GM19099 (cell line): ENCODE measurements around the gene LRCOL1.

Experiments used
- POLR2A ChIP-seq: IDR thresholded peaks from 3 replicates; pipeline ENCODE4 v1.6.1; 2011; ENCODE audit warnings: low read depth; ENCODE audit not compliant: insufficient read length; ENCODE audit errors: extremely low read depth

LRCOL1 gene

DNA sequence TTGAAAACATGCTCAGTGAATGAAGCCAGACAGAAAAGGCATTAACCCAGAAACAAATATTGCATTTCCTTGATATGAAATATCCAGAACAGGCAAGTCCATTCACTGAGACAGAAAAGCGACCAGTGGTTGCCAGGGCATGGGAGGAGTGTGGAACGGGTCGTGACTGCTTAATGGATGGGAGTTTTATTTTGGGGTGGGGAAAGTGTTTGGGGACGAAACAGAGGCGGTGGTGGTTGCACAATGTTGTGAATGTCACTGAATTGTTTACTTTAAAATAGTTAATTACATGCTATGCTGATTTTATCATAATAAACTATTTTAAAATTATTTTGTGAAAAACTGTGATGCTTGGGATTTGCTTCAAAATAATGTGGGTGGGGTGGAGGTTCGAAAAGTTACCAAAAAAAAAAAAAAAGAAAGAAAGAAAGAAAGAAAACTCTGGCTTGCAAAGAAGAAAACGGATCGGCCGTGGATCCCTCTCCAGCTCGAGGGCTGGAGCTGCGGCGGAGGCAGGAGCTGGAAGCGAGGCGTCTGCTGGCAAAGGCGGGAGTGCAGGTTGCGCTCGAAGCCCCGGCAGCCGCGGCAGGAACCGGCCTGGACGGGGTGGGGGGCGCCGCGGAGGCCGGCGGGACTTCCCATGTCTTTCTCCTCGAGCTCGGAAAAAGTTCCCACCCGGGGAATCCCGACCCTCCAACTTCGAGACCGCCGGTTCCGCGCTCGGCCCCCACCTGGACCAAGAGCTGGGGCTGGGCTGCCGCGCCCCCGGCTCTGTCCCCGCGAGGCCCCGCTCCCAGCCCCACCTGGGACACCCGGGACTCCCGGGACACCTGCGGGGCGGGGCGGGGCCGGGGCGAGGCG, 7.7 kb upstream of the LRCOL1 start:
- no peak for TF ChIP-seq POLR2A

DNA sequence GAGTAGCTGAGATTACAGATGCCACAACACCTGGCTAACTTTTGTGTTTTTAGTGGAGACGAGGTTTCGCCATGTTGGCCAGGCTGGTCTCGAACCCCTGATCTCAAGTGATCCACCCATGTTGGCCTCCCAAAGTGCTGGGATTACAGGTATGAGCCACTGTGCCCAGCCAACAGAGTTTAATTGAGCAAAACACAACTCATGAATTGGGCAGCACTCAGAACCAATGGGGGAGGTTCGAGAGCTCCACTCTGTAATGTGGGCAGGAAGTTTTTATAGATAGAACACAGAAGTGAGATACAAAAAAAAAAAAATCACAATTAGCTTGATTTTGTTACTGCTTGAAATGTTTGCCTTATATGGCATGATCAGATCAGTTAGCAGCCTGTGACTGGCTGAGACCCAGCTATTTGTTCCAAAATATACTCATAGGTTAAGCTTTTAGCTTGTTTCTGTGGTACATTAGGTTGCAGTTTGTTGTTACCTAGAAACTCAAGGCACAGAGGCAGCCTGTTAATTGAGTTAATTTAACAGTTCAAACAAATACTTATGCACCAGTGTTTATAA, 6.8 kb upstream of the LRCOL1 start:
- TF ChIP-seq POLR2A = no peak

DNA sequence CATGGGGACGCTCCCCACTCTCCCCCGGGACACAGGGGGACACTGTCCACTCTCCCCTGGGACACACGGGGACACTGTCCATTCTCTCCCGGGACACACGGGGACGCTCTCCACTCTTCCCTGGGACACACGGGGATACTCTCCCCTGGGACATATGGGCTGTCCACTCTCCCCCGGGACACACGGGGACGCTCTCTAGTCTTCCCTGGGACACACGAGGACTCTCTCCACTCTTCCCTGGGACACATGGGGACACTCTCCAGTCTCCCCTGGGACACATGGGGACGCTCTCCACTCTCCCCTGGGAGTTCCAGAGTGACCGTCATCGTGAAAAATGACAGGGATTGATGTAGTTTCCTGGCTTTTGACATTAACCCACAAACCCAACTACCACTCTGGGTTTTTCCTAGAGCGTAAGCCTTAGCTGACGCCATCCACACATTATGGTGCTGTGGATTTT, 5.2 kb upstream of the LRCOL1 start:
- no peak for TF ChIP-seq POLR2A

DNA sequence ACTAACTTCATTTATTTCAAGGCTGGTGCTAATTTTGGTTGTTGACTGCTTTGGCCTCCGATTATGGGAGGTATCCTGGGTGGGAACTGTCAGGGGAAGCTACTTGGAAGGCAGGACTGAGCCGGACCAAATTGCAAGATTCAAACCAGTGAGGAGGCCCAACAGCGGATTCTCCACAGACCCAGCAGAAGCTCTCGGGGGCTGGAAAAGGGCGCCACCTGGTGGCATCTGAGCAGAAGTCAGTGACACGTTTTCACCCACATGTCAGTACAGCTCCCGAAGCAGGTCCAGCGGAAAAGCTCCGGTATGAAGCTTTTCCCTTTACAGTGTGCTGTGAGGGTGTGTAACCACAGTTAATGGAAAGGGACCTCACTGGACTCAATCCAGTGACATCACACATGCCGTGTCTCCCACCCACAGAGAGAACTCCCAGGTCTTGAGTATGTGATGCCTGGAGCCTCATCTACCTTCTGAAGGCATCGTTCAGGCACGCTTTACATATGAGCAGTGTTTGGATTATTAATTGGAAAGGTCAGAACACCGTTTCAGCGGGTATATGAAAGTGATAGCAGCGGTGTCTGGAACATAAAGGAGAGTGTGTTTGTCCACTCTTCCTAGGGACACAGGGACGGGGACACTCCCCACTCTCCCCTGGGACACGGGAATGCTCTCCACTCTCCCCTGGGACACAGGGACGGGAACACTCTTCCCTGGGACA, 4.6 kb upstream of the LRCOL1 start:
- TF ChIP-seq POLR2A = no peak

DNA sequence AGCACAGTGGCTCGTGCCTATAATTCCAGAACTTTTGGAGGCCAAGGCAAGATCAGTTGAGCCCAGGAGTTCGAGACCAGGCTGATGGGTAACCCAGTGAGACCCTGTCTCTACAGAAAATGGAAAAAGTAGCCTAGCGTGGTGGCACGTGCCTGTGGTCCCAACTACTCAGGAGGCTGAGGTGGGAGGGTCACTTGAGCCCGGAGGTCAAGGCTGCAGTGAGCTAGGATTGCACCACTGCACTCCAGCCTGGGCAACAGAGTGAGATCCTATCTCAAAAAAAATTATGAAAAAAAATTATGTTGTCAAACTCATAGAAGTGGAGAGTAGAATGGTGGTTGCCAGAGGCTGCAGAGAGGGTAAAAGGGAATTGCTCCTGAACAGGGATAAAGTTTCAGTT, 3.6 kb upstream of the LRCOL1 start:
- TF ChIP-seq POLR2A = no peak

DNA sequence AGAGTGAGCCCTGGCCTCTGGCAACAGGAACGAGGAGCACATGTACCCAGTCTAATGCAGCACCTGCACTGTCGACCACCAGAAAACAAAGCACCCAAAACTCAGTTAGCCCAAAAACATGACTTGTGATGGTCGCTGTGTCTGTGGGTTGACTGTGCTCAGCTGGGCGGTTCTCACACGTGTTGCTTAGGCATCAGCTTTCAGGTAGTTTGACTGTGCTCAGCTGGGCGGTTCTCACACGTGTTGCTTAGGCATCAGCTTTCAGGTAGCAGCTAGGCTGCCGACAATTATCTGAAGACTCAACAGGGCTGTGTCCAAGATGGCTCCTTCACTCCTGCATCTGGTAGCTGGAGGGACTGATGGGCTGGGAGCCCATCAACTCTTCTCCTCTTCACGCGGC, 1.2 kb upstream of the LRCOL1 start:
- TF ChIP-seq POLR2A = no peak

DNA sequence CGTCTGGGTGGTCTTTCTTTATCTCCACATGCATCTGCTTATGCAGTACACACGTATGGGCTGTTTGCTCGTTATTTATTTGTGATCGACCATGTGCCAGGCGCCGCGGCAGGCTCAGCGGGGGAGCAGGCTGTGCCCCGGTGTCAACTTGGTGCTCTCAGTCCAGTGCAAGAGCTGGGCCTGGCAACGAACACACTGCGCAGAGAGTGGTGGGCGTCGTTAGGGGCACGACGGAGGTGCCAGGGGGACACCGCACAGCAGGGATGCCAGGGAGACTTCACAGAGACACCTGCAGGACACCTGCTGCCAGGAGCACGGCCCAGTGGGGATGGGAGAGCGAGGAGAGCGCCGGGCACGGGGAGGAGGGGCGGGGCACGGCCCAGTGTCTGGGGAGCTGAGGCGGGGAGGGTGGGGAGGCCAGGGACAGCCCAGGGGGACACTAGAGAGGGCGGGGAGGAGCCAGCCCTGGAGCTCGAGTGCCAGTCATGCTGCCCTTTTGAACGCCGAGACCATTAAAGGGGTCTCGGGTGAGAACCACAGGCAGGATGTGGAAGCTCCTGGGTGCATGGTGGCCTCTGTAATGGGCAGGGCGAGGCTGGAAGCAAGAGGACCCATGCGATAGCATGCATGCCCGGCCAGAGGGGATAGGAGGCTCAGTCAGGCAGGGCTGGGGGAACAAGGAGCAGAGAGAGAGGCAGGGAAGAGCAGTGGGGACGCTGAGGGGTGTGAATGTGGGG, 652 bp upstream of the LRCOL1 start:
- no peak for TF ChIP-seq POLR2A

DNA sequence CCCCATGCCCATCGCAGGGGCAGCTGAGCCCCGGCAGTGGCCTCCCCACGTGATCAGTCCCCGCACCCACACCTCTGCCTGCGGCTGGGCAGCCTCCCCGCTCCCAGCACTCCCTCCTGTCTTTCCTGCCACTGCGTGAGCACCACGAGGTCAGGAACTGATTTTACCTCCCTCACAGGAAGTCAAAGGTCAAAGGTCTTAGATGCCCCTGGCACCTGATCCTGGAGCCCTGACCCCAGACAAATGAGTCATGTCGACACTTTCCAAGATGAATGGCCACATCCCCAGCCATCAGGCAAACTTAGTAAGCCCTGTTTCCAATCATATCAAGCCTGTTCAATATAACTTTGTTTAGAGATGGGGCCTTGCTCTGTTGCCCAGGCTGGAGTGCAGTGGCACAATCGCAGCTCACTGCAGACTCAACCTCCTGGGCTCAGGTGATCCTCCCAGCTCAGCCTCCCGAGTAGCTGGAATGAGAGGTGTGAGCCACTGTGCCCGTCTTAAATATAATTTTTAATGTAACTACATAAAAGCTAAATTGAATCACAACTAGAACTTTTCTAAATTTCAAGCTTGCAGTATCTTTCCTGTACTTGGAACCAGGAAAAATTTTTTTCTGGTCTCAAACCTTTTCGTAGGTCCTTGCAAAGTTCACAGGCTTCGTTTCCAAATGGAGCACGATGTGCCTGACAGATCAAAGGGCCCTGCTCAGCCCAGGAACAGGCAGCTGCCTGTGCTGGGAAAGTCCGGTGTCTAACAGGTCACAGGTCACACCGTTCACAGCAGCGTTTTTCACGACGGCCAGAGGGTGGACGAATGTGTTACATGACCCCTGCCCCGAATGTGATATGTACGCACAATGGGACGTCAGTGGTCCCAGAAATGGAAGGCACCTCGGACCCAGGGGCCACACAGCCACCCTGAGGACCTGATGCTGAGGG, 1.9 kb downstream of the LRCOL1 start:
- no peak for TF ChIP-seq POLR2A

DNA sequence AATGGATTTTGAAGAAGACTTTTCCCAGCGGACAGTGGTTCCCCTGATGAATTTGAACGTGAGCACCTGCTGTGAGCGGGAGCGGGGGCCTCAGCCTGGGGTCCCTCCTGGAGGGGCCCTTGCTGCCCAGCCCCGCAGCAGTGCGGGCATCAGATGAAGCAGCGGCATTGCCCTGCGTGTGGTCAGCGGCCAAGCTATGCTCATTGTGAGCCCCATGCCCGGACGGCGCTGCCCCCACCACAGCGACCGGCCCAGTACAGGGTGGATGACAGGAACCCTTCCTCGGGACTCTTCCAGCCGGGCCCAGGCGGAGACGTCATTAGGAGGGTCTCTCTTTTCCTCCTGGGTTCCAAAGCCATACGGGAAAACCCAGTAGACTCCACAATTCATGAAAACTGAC, 3.5 kb downstream of the LRCOL1 start:
- TF ChIP-seq POLR2A = no peak

DNA sequence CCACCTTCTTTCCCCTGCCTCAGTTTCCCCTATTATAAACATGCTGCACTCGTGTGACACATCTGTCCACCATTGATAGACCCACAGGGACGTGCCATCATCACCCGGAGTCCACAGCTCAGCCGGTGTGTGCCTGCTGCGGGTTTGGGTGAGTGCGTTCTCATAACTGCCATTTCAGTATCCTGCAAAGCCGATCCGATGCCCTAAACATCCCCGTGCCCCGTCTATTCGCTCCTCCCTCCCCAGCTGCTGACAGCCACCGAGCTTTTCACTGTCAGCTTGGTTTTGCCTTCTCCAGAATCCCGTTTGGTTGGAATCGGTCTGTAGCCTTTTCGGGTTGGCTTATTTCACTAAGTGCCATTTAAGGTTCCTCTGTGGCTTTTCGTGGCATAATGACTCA, 3.9 kb downstream of the LRCOL1 start:
- TF ChIP-seq POLR2A = no peak

DNA sequence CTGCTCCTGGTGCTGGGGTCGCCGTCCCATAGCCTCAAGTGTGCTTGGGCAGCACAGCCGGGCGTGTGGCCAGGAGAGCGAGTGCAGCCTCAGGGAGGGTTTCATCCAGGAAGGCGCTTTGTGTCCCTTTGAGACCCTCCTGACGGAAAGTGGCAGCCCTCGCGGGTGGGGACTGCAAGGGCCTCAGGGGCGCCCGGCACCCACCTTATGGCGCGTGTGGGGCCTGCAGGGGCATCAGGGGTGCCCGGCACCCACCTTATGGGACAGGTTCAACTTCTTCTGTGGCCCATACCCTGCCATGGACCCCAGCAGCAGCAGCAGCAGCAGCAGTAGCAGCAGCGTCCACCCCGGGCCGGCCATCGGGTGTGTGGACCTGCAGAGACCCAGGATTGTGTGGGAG, 4.5 kb downstream of the LRCOL1 start:
- no peak for TF ChIP-seq POLR2A

DNA sequence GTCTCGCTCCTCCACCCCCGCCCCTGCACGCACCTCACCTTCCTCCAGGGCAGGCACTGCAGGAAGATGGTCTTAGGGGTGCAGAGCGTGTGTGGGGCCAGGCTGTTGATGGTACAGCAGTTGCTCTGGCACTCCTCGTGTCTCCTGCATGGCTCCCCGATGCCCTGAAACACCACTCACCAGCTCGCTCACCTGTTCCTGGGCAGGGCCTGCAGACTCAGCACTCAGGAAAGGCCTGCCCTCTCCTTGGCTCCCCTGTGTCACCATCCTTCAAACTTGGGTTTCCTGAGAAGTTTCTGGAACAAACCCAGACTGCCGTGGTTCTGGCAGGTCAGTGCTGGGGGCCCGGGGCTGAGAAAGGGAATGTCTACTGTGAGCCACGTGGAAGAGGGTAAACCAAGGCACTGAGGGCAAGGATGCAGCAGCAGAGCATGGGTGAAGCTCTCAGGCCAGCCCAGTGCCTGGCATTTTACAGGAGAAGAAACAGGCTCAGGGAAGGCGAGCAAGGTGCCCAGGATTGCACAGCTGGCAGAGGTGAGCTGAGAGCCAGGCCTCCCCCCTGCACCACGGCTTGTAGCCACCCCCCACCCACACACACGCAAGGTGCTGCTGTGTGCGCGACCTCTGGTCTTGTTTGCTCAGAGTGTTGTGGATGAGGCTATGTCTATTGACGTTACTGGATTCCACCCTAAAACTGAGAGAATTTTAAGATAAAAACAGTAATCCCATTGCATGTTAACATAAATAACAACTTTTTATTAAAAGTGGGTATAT, 5.5 kb downstream of the LRCOL1 start:
- no peak for TF ChIP-seq POLR2A

DNA sequence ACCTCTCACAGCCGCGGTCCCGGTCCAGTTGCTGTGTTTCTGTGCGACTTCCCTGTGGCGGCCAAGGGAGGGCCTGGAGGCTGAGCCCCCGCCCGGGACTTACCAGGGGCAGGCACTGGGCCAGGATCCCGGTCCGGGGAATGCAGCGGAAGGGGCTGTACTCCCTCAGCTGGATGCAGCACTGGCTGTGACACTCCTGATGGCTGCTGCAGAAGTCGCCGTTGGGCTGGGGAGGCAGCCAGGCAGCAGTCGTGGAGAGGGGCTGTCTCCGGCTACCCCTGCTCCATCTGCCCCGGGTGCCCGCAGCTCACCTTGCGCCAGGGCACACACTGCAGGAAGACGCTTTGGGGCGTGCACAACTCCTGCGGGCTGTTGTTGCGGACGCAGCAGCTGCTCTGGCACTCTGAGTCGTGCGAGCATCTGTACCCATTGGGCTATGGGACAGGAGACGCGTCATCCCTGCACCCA, 6.2 kb downstream of the LRCOL1 start:
- no peak for TF ChIP-seq POLR2A
